PC-9 (cell line): ENCODE data around the gene RBM19. TPM values are rescaled to one million over a fixed set of nuclear protein-coding genes. Genes with fewer than 3 reads are reported as not detected.

Experiments
- BruUV-seq: library from RNA; stranded (reverse); fragments of 400-500 nt; replicated peaks from 2 replicates; lab custom pipeline; 2021; lab: Mats Ljungman, UMichigan
- CTCF ChIA-PET: fragments of 300-600 bp; sonication (Branson Sonifier 250); formaldehyde crosslinking; loops from one replicate; lab custom pipeline; 2022; ENCODE audit warnings: antibody characterized with exemption; lab: Charles Lee
- POLR2A ChIA-PET: fragments of 300-600 bp; sonication (Branson Sonifier 250); formaldehyde crosslinking; loops from one replicate; lab custom pipeline; 2022; ENCODE audit warnings: antibody characterized with exemption; ENCODE audit not compliant: unreplicated experiment; lab: Charles Lee
- DNase-seq, 2 experiments: peaks; one replicate each; pipeline versions ENCODE4 v3.0.0 to v3.0.0-alpha.2; 2015 to 2022; ENCODE audit warnings: mixed read lengths in 1 of 2
- H2AFZ ChIP-seq: fragments of 200-600 bp; sonication (generic); 2 replicates; pipeline ENCODE4 v1.8.1; 2017; ENCODE audit warnings: antibody characterized with exemption
- H3F3A ChIP-seq: fragments of 200-600 bp; sonication (generic); 2 replicates; pipeline ENCODE4 v1.8.1; 2017; ENCODE audit warnings: antibody characterized with exemption, mild to moderate bottlenecking, low read depth; ENCODE audit not compliant: insufficient read depth
- H3K27ac ChIP-seq: fragments of 200-600 bp; sonication (generic); 2 replicates; pipeline ENCODE4 v1.6.1; 2016; ENCODE audit warnings: mixed run types
- H3K27me3 ChIP-seq: fragments of 200-600 bp; sonication (generic); 2 replicates; pipeline ENCODE4 v1.6.1; 2016; ENCODE audit warnings: low read depth, mixed run types; ENCODE audit not compliant: insufficient read depth
- H3K36me3 ChIP-seq: fragments of 200-600 bp; sonication (generic); 2 replicates; pipeline ENCODE4 v1.6.1; 2016; ENCODE audit warnings: low read depth, mixed run types
- H3K4me1 ChIP-seq: fragments of 200-600 bp; sonication (generic); replicated peaks from 2 replicates; pipeline ENCODE4 v1.6.1; 2016; ENCODE audit warnings: mixed run types; ENCODE audit not compliant: insufficient read depth
- H3K4me2 ChIP-seq: fragments of 200-600 bp; sonication (generic); 2 replicates; pipeline ENCODE4 v1.6.1; 2017; ENCODE audit warnings: mixed run types
- H3K4me3 ChIP-seq: fragments of 200-600 bp; sonication (generic); 2 replicates; pipeline ENCODE4 v1.6.1; 2016; ENCODE audit warnings: mixed run types
- H3K79me2 ChIP-seq: fragments of 200-600 bp; sonication (generic); 2 replicates; pipeline ENCODE4 v1.6.1; 2017; ENCODE audit warnings: low read depth, mixed run types
- H3K9me2 ChIP-seq: fragments of 200-600 bp; sonication (generic); 2 replicates; pipeline ENCODE4 v1.8.1; 2017; ENCODE audit warnings: mild to moderate bottlenecking; ENCODE audit not compliant: insufficient read depth
- H3K9me3 ChIP-seq: fragments of 200-600 bp; sonication (generic); 2 replicates; pipeline ENCODE4 v1.8.1; 2016; ENCODE audit warnings: low read depth; ENCODE audit not compliant: insufficient read depth
- H4K20me1 ChIP-seq: fragments of 200-600 bp; sonication (generic); 2 replicates; pipeline ENCODE4 v1.8.1; 2017; ENCODE audit not compliant: insufficient read depth
- CTCF ChIP-seq: fragments of 200-600 bp; sonication (generic); conservative IDR thresholded peaks from 2 replicates; pipeline ENCODE4 v1.6.1; 2017; ENCODE audit warnings: mixed run types, antibody characterized with exemption, mild to moderate bottlenecking, moderate library complexity
- EZH2 ChIP-seq: fragments of 200-600 bp; sonication (generic); IDR thresholded peaks from 2 replicates; pipeline ENCODE4 v1.8.0; 2017; ENCODE audit warnings: antibody characterized with exemption, low read depth
- intact Hi-C: fragments of 100-400 bp; cut with micrococcal nuclease; formaldehyde crosslinking; loops from one replicate; pipeline ENCODE4 v1.10.0; 2022; ENCODE audit not compliant: unreplicated experiment
- total RNA-seq: library from RNA; stranded (reverse); gene quantifications from 2 replicates; pipeline ENCODE4 v1.2.3, GENCODE V29; 2021

RBM19 gene
- total RNA-seq, 1 experiment from 2014 or later = 23.8 TPM

GRCh38 chr12:113863455-113863845 lies 102.7 kb downstream of the RBM19 start:
- TF ChIP-seq EZH2 (no peak), CTCF (no peak)
- no peaks in the 10 kb centered on the region for H3K9me3 ChIP-seq
- H2AFZ ChIP-seq = no peak overlapping the region
- ChIA-PET CTCF (interaction anchor here (1.2 kb wide), 1 partner anchor 82 kb away, joined by 4 read pairs; no protein-coding TSS in a partner anchor), POLR2A (no interaction called here)
- H3K36me3 ChIP-seq = no peaks in the 10 kb centered on the region
- H3K27ac ChIP-seq = no peak overlapping the region
- no peak overlapping the region for H3K4me3 ChIP-seq
- no peaks in the 10 kb centered on the region for H3K79me2 ChIP-seq
- peak in 1 of 2 experiments; percentile 40 for DNase-seq
- no peaks in the 10 kb centered on the region for H3F3A ChIP-seq
- intact Hi-C loops = loop anchor here (5.0 kb wide), 1 partner anchor 136 kb away; no protein-coding TSS in a partner anchor
- H4K20me1 ChIP-seq = no peaks in the 10 kb centered on the region
- H3K4me2 ChIP-seq = no peak overlapping the region
- no peaks in the 10 kb centered on the region for H3K27me3 ChIP-seq
- no TSS peak for BruUV-seq
- no peaks in the 10 kb centered on the region for H3K9me2 ChIP-seq
- peaks cover 11% of the 10 kb centered on the region; the same call in 1 of the 2 replicates for H3K4me1 ChIP-seq

- Histone ChIP-seq H3K4me2 (no peak overlapping the region), H3K4me1 (peaks cover 11% of the 10 kb centered on the region; the same call in 1 of the 2 replicates), H2AFZ (no peak overlapping the region), H3K9me3 (no peaks in the 10 kb centered on the region), H4K20me1 (no peaks in the 10 kb centered on the region), H3K27ac (no peak overlapping the region), H3F3A (no peaks in the 10 kb centered on the region), H3K79me2 (no peaks in the 10 kb centered on the region), H3K27me3 (no peaks in the 10 kb centered on the region), H3K9me2 (no peaks in the 10 kb centered on the region), H3K36me3 (no peaks in the 10 kb centered on the region), H3K4me3 (no peak overlapping the region)
- intact Hi-C loops = loop anchor here (5.0 kb wide), 1 partner anchor 136 kb away; no protein-coding TSS in a partner anchor
- ChIA-PET CTCF (interaction anchor here (0.5 to 1.2 kb wide), 2 partner anchors 21 to 82 kb away, joined by 4 to 5 read pairs; no protein-coding TSS in a partner anchor), POLR2A (interaction anchor here (0.6 kb wide), 1 partner anchor 23 kb away, joined by 4 read pairs; no protein-coding TSS in a partner anchor)
- TF ChIP-seq EZH2 (no peak), CTCF (no peak)
- no TSS peak for BruUV-seq
- no peak for DNase-seq
These were observed 103.3 kb downstream of the RBM19 start for GRCh38 chr12:113862590-113863454.

- H3K4me3 ChIP-seq = no peak overlapping the region
- no peaks in the 10 kb centered on the region for H3F3A ChIP-seq
- H3K27ac ChIP-seq = no peak overlapping the region; the same call in 1 of the 2 replicates
- CTCF ChIA-PET = no interaction called here
- H3K36me3 ChIP-seq = no peaks in the 10 kb centered on the region
- no peak for TF ChIP-seq CTCF
- no peak for TF ChIP-seq EZH2
- intact Hi-C loops = loop anchor here (5.0 kb wide), 1 partner anchor 135 kb away; no protein-coding TSS in a partner anchor
- no peak for DNase-seq
- BruUV-seq = no TSS peak
- H4K20me1 ChIP-seq = no peaks in the 10 kb centered on the region
- H3K4me1 ChIP-seq = peaks cover 11% of the 10 kb centered on the region; the same call in 1 of the 2 replicates
- H3K9me3 ChIP-seq = no peaks in the 10 kb centered on the region
- H3K27me3 ChIP-seq = no peaks in the 10 kb centered on the region
- H3K79me2 ChIP-seq = no peaks in the 10 kb centered on the region
- POLR2A ChIA-PET = interaction anchor here (0.6 kb wide), 1 partner anchor 24 kb away, joined by 4 read pairs; no protein-coding TSS in a partner anchor
- peak overlapping the region; percentile 66 for H3K4me2 ChIP-seq
- H2AFZ ChIP-seq = no peak overlapping the region
- no peaks in the 10 kb centered on the region for H3K9me2 ChIP-seq
These were observed 104.3 kb downstream of the RBM19 start for GRCh38 chr12:113861708-113862312.
